GM21737 (cell line): ENCODE measurements around the gene SYCN.

ENCODE experiments used
- ATAC-seq: cut with Tn5 transposase; IDR thresholded peaks from one replicate; pipeline ENCODE4 v1.9.1; 2021; ENCODE audit warnings: mild to moderate bottlenecking, moderate library complexity; ENCODE audit not compliant: unreplicated experiment

SYCN gene

DNA sequence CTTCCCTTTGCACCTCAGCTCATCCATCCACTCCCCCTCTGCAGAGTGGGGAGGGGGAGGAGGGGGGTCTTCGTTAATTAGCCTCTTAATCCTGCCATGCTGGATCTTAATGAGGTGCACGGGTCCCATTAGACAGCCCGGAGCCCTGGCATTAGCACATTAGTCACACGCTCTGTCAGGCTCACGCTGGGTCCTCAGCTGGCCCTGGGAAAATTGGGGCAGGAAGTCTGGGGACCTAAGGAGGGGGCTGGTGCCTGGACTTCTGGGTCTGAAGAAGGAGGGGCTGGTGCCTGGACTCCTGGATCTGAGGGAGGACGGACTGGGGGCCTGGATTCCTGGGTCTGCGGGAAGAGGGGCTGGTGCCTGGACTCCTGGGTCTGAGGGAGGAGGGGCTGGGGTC, 7.7 kb downstream of the SYCN start:
- no peak for ATAC-seq

DNA sequence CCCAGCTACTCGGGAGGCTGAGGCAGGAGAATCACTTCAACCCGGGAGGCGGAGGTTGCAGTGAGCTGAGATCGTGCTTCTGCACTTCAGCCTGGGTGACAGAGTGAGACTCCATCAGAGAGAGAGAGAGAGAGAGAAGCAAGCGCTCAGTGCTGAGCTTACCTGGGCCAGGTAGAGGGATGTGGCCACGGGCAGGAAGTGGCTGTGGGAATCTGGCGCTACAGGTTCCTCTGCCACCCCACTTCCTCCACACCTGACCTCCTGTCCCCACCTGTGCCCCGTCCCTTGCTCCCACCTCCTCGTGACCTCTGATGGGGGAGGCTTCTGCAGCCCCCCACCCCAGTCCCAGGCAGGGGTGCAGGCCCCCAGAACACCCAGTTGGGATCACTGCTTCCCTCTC, 8.3 kb downstream of the SYCN start:
- no peak for ATAC-seq

DNA sequence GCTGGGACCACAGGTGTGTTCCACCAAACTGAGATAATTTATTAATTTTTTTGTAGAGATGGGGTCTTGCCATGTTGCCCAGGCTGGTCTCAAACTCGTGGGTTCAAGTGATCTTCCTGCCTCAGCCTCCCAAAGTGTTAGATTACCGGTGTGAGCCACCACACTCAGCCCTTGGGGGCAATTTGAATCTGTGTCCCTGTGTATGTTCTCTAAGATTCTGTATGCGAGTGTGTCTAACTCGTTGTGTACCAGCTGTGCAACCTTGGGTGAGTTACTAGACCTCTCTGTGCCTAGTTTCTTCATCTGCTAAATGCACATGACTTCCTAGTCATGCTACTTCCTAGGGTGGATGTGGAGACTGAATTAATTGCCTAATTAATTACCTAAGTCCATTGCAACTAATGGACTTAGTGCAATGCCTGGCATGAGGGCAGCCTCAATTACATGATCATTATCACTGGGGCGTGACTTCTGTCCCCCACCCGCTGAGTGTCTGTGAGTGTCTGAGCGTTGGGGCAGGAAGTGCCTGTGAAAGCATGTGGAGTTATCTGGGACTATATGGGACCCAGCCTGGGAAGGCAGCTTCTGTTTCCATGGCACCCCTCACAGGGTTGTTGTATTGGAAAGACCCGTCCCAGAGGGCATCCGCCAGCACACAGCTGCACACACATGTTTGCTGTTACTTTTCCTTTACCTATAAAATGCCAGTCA, 9.1 kb downstream of the SYCN start:
- no peak for ATAC-seq

DNA sequence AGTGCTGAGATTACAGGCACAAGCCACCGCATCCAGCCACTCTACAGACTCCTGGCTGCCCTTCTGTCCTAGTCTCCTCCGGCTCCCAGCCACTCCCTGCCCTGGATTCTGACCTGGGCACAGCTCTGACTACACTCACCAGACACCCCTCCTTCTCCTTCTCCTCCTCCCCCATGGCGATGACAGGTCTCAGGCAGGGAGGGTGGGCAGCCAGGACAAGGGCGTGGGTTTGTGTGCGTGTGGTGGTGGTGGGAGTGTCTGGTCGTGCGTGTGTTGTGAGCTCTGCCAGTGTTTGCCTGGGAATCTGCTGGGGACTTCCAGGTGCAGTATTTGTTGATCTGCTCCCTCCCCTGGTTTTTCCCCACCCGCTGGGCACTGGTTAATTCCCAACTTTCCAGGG, 10.3 kb downstream of the SYCN start:
- ATAC-seq, result no peak

DNA sequence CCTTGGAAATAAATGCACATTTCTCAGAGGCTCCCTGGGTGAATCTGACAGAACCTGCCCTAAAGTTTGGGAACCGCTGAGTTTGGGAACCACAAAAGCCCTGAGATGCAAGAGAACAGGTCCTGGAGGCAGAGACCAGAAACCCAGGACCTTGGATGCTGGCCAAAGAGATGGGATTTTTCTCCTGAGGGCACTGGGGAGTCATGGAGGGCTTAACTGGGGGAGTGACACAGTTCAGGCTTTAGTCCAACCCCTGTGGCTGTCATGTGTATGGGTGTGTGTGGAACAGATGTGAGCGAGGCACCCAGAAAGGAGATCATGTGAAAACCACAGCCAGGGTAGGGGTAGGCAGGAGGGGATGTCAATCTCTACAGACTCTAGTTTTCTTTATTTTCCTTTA, 11.2 kb downstream of the SYCN start:
- ATAC-seq, result no peak

DNA sequence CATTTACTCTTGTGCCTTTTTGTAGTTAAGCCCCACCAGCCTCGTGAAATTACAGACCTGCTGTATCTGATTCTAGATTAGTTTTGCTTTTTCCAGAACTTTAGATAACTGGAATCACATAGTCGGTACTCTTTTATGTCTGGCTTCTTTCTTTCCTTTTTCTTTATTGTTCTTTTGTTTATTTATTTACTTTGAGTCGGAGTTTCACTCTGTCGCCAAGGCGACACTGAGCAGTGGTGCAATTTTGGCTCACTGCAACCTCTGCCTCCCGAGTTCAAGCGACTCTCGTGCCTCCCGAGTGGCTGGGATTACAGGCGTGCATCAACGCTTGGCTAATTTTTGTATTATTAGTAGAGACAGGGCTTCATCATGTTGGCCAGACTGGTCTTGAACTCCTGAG, 13.3 kb downstream of the SYCN start:
- no peak for ATAC-seq

DNA sequence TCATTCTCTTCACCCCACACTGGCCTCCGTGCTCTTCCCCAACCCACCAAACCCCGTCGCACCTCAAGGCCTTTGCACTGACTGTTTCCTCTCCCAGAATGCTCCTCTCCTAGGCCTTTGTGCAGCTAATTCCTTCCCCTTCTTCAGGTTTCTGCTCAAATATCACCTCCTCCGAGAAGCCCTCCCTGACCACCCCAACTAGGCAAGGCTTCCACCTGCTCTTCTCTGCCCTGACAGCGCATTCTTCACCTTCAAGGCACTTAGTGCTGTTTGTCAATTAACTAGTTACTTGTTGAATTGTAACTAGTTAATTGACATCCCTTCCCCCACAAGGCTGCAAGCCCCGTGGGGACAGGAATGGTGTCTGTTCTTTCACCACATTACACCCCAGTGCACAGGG, 15.1 kb downstream of the SYCN start:
- no peak for ATAC-seq

DNA sequence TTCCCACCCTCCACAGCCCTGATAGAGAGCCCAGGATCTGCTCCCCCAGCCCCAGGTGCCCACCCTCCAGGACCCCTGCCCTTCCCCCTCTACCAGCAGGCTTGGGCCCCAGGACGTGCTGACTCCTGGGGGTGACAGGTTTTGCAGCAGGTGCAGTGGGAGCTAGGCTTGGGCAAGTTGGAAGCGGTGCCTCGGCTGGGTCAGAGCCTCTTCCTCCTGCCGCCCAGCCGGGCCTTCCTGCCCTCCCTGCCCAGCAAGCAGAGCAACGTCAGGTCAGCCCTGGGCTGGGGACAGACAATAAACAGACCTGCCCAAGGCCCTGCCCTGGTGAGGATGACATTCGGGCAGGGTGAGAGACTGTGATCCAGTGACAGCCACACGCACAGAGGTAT, 16.5 kb downstream of the SYCN start:
- no peak for ATAC-seq

DNA sequence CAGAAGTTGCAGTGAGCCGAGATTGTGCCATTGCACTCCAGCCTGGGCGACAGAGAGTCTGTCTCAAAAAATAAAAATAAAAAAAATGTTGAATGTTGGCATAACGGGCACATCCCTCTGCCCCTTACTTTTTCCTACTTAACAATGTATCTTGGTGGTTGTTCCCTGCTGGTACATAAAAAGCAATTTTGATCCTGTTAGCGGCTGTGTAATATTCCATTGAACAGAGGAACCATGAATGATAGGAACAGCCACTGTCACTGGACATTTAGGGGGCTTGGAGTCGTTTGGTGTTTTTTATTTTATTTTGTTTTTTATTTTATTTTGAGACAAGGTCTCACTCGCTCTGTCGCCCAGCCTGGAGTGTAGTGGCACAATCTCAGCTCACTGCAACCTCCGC, 17.7 kb downstream of the SYCN start:
- no peak for ATAC-seq

DNA sequence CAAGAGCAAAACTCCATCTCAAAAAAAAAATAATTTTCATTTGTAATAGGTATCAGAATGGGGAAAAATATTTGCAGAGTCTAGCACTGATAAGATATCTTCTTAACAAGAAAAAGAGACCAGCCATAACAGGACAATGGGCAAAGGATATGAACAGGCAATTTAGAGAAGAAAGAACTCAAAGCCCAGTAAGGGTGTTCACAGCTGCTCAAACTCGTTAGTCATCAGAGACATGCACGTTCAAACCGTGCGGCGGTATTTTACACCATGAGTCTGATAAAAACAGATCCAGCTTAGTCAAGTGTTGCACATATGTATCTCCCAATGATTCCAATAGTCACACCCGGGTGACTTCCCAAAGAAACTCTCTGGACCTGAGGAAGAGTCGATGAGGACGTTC, 21.0 kb downstream of the SYCN start:
- no peak for ATAC-seq

DNA sequence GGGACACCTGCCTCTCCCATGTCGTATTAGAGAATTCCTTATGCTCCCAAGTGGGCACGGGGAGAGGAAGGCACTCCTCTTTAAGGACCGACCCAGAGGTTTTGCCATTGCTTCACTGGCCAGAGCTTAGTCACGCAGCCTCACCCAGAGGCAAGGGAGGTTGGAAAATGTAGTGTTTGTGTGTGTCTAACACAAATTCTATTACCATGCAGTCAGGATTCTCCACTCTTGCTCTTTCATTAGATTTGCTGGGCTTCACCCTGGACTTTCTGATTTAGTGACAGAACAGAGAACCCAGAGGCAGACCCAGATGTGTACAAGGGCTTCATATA, 21.9 kb downstream of the SYCN start:
- no peak for ATAC-seq

DNA sequence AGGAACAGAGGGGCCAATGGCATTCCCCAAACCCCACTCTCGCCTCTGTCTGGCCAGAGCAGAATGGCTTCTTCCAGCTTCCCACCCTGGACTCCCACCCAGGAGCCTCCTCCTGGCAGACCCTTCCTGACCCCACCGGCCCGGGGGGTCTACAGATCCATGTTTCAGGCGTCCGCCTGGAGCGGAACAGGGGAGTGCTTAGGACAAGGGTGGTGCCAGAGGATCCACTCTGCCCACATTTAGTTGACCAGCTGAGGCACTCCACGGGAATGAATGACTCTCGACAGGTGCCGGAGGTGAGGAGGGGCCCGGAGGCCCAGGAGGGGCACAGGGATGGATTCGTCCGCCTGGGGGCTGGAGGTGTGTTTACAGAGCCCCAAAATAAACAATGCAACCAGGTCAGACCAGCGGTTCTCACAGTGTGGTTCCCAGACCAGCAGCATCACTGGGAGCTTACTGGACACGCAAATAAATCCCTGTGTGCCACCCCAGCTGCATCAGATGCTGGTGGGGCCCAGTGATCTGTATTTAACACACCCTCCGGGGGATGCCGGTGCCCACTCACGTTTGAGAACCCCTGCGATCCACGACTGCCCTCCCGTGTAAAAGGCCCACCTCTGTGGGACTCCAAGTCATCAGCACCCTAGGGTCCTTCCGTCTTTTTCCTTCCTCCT, 22.4 kb downstream of the SYCN start:
- no peak for ATAC-seq

DNA sequence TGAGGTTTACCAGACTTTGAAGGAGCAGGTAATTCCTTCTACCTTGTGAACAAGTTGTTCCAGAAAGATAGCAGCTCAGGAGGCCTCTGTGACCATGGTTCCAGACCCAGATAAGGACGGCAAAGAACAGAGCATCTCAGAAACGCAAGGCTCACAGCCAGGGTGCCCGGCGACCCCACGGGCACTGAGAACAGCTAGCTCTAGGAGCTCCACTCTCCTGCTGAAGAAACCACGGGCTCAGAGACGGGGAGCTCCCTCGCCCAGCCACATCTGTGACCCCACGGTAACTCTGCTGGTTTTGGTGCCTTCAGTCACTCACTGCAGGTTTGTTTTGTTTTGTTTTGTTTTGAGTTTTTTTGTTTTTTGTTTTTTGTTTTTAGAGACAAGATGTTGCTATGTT, 23.3 kb downstream of the SYCN start:
- no peak for ATAC-seq

DNA sequence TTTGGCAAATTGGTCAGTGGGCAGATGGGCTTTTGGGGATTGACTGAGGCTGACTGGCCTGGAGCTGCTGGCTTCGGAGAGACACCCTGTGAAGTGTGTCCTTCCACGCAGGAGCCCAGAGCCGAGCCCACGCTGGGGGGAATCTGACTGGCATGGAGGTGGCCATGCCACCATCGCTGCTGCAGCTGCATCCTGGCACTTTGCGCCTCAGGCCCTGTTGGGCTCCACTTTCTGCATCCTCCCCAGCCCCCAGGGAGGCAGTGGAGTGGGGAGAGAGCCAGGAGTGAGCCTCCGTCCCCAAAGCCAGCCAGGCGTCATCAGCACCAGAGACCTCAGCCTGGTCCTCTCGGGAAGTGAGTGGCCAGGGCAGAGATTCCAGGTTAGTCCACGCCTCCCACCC, 24.3 kb downstream of the SYCN start:
- ATAC-seq, result no peak

DNA sequence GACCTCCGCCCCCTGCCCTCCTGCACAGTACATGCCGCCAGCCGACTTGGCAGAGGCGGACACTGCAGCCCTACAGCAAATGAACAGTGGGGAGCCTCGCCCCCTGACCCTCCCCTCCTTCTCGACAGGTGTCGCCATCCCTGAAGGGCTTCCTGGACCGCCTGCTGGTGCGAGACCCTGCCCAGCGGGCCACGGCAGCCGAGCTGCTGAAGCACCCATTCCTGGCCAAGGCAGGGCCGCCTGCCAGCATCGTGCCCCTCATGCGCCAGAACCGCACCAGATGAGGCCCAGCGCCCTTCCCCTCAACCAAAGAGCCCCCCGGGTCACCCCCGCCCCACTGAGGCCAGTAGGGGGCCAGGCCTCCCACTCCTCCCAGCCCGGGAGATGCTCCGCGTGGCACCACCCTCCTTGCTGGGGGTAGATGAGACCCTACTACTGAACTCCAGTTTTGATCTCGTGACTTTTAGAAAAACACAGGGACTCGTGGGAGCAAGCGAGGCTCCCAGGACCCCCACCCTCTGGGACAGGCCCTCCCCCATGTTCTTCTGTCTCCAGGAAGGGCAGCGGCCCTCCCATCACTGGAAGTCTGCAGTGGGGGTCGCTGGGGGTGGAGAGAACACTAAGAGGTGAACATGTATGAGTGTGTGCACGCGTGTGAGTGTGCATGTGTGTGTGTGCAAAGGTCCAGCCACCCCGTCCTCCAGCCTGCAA, 25.6 kb downstream of the SYCN start:
- no peak for ATAC-seq

DNA sequence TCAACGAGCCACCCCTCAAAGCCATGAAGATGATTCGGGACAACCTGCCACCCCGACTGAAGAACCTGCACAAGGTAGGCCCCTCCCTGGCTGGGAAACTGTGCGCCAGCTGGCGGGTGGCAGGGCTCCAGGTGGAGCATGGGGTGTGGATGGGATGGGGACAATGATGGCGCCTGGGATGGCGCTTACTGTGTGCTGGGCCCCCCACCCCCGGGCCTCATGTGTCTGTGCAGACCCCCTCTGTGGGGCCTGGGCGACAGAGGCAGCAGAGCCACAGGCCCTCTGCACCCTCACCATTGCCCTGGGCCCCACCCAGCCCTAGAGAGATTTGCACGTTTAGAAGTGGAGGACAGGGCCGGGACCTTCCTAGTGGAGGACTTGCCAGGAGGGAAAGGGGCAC, 26.3 kb downstream of the SYCN start:
- no peak for ATAC-seq

DNA sequence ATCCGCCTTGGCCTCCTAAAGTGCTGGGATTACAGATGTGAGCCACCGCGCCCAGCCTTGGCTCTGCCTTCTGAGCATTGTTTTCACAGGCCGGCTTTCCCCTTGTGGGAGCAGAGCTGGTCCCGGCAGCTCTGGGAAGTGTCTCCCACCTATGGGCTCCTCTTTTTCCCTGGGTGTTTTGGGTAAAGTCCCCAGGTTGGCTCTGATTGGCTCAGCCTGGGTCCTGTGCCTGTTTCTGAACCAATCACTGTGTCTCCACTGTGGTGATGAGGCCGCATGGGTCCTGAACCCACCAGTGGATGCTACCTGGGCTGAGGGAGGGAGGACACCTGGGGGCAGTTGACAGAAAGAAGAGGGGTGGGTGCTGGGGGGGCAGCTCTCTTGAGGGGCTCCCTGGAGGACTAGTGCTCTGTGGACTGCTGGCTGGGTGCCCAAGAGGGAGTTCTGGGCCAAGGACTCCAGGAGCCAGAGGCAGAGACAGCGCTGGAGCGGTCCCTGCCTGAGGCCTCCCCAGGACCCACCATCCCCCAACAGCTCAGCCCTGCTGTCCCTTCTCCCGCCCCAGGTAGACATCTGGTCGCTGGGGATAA, 26.9 kb downstream of the SYCN start:
- no peak for ATAC-seq

DNA sequence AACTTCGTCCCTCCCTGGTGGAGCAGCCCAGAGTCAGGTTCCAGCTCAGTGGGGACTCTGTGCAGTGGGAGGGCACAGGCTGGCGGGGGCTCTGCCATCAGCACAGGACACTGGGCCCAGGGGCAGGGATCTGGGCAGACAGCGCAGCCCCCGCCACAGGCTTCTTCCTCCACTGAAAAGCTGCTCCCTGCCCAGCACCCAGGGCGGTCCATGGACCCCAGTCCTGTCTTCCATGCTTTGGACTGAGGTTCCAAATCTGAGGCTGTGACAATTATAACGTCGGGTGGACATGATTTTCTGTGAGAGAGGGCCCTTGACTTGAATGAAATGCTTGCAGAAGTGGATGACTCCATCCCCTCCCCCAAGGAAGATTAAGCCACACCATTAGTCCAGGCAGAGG, 28.5 kb downstream of the SYCN start:
- ATAC-seq, result no peak

DNA sequence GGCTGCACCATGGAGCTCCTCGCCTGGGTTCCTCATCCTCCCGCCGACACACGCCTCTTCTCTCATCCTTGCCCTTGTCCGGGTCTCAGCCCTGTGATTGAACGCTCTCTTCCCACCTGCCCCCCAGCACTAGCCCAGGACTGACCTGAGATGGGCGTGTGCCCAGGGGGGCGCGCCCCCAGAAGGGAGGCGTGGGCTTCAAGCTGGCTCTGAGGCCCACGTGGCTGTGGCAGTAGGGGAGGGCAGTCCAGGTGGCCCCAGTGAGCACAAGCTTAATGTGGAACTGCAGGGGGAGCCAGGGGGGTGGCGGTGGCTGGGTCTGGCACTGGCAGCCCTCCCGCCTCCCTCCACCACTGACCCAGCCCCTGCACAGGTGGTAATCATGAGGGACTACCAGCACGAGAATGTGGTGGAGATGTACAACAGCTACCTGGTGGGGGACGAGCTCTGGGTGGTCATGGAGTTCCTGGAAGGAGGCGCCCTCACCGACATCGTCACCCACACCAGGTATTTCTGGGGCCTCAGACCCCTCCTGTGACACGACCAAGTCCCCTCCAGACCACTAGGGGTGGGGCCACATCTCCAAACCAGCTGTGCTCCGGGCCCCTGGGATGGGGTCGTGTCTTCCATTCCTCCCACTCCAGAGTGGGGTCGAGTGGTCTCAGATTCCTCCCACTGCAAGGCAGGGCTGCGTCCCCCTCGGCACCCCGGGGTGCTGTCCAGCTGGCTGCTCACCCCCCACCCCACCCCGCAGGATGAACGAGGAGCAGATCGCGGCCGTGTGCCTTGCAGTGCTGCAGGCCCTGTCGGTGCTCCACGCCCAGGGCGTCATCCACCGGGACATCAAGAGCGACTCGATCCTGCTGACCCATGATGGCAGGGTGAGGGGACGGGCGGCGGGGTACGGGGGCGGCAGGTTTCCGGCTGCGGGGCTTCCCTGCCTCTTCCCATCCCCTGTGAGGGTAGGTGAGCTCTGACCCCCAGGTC, 29.2 kb downstream of the SYCN start:
- ATAC-seq, result no peak

DNA sequence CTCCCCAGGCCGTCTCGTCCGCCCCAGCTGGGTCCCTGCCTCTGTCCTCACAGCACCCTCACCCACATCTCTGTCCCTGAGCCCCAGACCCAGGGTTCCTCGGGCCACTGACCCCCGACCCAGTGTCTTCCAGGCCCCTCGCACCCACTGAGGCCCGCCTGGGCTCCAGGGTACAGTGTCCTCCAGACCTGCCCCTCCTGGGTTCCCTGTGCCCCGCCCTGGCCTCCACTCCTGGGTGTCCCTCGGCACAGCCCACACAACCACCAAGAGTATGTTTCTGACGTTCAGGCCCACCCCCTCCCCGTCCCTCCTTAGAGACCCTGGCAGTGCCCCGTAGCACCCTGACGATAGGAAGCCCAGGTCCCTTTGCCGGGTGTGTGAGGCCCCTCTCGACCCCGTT, 29.9 kb downstream of the SYCN start:
- no peak for ATAC-seq

DNA sequence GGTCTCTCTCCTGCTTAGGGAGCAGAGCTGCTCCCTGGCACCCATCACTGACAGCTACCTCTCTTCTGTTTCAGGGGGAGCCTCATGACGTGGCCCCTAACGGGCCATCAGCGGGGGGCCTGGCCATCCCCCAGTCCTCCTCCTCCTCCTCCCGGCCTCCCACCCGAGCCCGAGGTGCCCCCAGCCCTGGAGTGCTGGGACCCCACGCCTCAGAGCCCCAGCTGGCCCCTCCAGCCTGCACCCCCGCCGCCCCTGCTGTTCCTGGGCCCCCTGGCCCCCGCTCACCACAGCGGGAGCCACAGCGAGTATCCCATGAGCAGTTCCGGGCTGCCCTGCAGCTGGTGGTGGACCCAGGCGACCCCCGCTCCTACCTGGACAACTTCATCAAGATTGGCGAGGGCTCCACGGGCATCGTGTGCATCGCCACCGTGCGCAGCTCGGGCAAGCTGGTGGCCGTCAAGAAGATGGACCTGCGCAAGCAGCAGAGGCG, 30.5 kb downstream of the SYCN start:
- no peak for ATAC-seq
